Endothelial cell of umbilical vein (primary cell): ENCODE results near the gene CACNA1B. TPM values are rescaled to one million over a fixed set of nuclear protein-coding genes. Genes with fewer than 3 reads are reported as not detected.

Source experiments
- BruUV-seq: library from RNA; stranded (reverse); fragments of 400-500 nt; replicated peaks from 2 replicates; lab custom pipeline; 2021; lab: Mats Ljungman, UMichigan
- CTCF ChIA-PET: fragments of 300-600, 350-600 bp; sonication (Branson Sonifier 250); formaldehyde crosslinking; loops from one replicate; lab custom pipeline; 2021; ENCODE audit warnings: antibody characterized with exemption, inconsistent platforms; lab: Charles Lee
- POLR2A ChIA-PET: fragments of 300-600, 350-600 bp; sonication (Branson Sonifier 250); formaldehyde crosslinking; loops from one replicate; lab custom pipeline; 2021; ENCODE audit warnings: antibody characterized with exemption, inconsistent platforms; lab: Charles Lee
- DNase-seq: peaks from one replicate; pipeline ENCODE4 v3.0.0-alpha.2; 2011; ENCODE audit warnings: low read depth, low spot score
- FAIRE-seq: peaks from 2 replicates; lab custom pipeline; 2011; peaks lifted over from hg19 to GRCh38; lab: Jason Lieb, UNC
- H2AFZ ChIP-seq: 2 replicates; pipeline ENCODE4 v1.6.0; 2012; ENCODE audit warnings: low read depth, low read length, control low read depth, inconsistent platforms
- H3K27ac ChIP-seq: 2 replicates; pipeline ENCODE4 v1.5.1; 2011; ENCODE audit warnings: low read depth, mild to moderate bottlenecking, control low read depth, low read length, moderate library complexity; ENCODE audit not compliant: insufficient read depth
- H3K27me3 ChIP-seq, 2 experiments: 2 replicates each; pipeline versions ENCODE4 v1.6.0 to v1.6.1; 2011; ENCODE audit warnings: low read length in 2 of 2, mixed read lengths in 1 of 2; ENCODE audit not compliant: control insufficient read depth in 2 of 2, insufficient read depth in 2 of 2
- H3K36me3 ChIP-seq, 2 experiments: 2 replicates in 1 of 2; 3 replicates in 1 of 2; pipeline ENCODE4 v1.5.1; 2011; ENCODE audit warnings: low read length in 2 of 2, mild to moderate bottlenecking in 1 of 2, moderate library complexity in 1 of 2; ENCODE audit not compliant: control insufficient read depth in 2 of 2, insufficient read depth in 2 of 2; ENCODE audit errors: extremely low read depth in 1 of 2
- H3K4me1 ChIP-seq: 3 replicates; pipeline ENCODE4 v1.5.1; 2011; ENCODE audit warnings: mild to moderate bottlenecking, low read length; ENCODE audit not compliant: control insufficient read depth, insufficient read depth; ENCODE audit errors: extremely low read depth
- H3K4me2 ChIP-seq: 2 replicates; pipeline ENCODE4 v1.6.1; 2011; ENCODE audit warnings: low read length, control low read depth, mixed read lengths; ENCODE audit not compliant: insufficient read depth
- H3K4me3 ChIP-seq, 3 experiments: fragments of 200-600 bp in 1 of 3; sonication (generic), shearing (Covaris generic) in 1 of 3; replicated peaks in 1 of 3; 2 replicates each; pipeline ENCODE4 v1.5.1; 2011 to 2016; ENCODE audit warnings: control low read depth in 3 of 3, low read length in 3 of 3, mild to moderate bottlenecking in 2 of 3, inconsistent platforms in 1 of 3, low read depth in 1 of 3, moderate library complexity in 1 of 3; ENCODE audit not compliant: insufficient read depth in 1 of 3
- H3K79me2 ChIP-seq: 2 replicates; pipeline ENCODE4 v1.6.0; 2012; ENCODE audit warnings: low read length, inconsistent platforms; ENCODE audit not compliant: control insufficient read depth, insufficient read depth
- H3K9ac ChIP-seq: replicated peaks from 2 replicates; pipeline ENCODE3; 2011; ENCODE audit warnings: low read length, control low read depth; ENCODE audit not compliant: insufficient read depth; ENCODE audit errors: extremely low read depth
- H3K9me1 ChIP-seq: replicated peaks from 3 replicates; pipeline ENCODE4 v1.6.0; 2011; ENCODE audit warnings: mild to moderate bottlenecking, low read length; ENCODE audit not compliant: control insufficient read depth, insufficient read depth; ENCODE audit errors: extremely low read depth
- H3K9me3 ChIP-seq: replicated peaks from 2 replicates; pipeline ENCODE4 v1.5.1; 2012; ENCODE audit warnings: low read length, inconsistent platforms; ENCODE audit not compliant: control insufficient read depth, insufficient read depth
- H4K20me1 ChIP-seq: replicated peaks from 2 replicates; pipeline ENCODE3; 2011; ENCODE audit warnings: mild to moderate bottlenecking, low read length; ENCODE audit not compliant: control insufficient read depth, insufficient read depth; ENCODE audit errors: extremely low read depth
- CTCF ChIP-seq, 2 donors: IDR thresholded peaks; 1 replicate in 1 of 2; 2 replicates in 1 of 2; pipeline ENCODE4 v1.5.1; 2011; ENCODE audit warnings: low read length in 2 of 2, mild to moderate bottlenecking in 2 of 2, moderate library complexity in 2 of 2, control low read depth in 1 of 2, inconsistent platforms in 1 of 2, low read depth in 1 of 2; ENCODE audit not compliant: insufficient read depth in 1 of 2; ENCODE audit errors: extremely low read depth in 1 of 2
- EZH2 ChIP-seq: IDR thresholded peaks from 2 replicates; pipeline ENCODE4 v1.6.1; 2012; ENCODE audit warnings: borderline replicate concordance, low read depth, mild to moderate bottlenecking, moderate library complexity, low read length, inconsistent platforms; ENCODE audit not compliant: severe bottlenecking
- FOS ChIP-seq: IDR thresholded peaks from 2 replicates; pipeline ENCODE4 v1.6.1; 2011; ENCODE audit warnings: mild to moderate bottlenecking, low read length, moderate library complexity, borderline replicate concordance; ENCODE audit not compliant: insufficient read depth
- GATA2 ChIP-seq: IDR thresholded peaks from 2 replicates; pipeline ENCODE4 v1.7.0; 2011; ENCODE audit warnings: low read depth, mild to moderate bottlenecking, moderate library complexity, mixed read lengths, low read length; ENCODE audit not compliant: insufficient read length, insufficient read depth
- JUN ChIP-seq: IDR thresholded peaks from 2 replicates; pipeline ENCODE4 v1.6.1; 2011; ENCODE audit warnings: borderline replicate concordance, low read depth; ENCODE audit not compliant: insufficient read length, insufficient read depth
- MAX ChIP-seq: IDR thresholded peaks from 2 replicates; pipeline ENCODE4 v1.6.1; 2011; ENCODE audit not compliant: insufficient read depth, insufficient read length
- MYC ChIP-seq: IDR thresholded peaks from one replicate; pipeline ENCODE4 v1.6.1; 2011; ENCODE audit warnings: mild to moderate bottlenecking, low read depth, low read length
- POLR2A ChIP-seq: IDR thresholded peaks from 2 replicates; pipeline ENCODE4 v1.6.1; 2012; ENCODE audit warnings: low read depth, mild to moderate bottlenecking, control low read depth, low read length
- POLR2AphosphoS5 ChIP-seq: IDR thresholded peaks from 2 replicates; pipeline ENCODE4 v1.6.1; 2012; ENCODE audit warnings: low read depth, mild to moderate bottlenecking, control low read depth, low read length, moderate library complexity; ENCODE audit not compliant: insufficient read depth
- dilution Hi-C: fragments of 300-500 bp; cut with MboI; formaldehyde crosslinking; loops from one replicate; pipeline ENCODE4 v1.15.0; 2019; ENCODE audit warnings: low sequenced_read_pairs; ENCODE audit not compliant: extremely low pct_ligation_motif_present
- intact Hi-C: fragments of 100-400 bp; cut with micrococcal nuclease; formaldehyde crosslinking; loops from one replicate; pipeline ENCODE4 v1.10.0; 2022
- polyA plus RNA-seq, 4 experiments: library from polyadenylated mRNA; depleted of rRNA in 3 of 4; stranded (reverse) in 3 of 4; unstranded in 1 of 4; fragments of >200 nt; gene quantifications; 2 replicates each; pipeline versions ENCODE4 v1.2.1 to v1.2.3, GENCODE V29; 2011 to 2012; ENCODE audit warnings: missing spikeins in 1 of 4
- total RNA-seq: library from RNA; stranded (reverse); gene quantifications from 2 replicates; pipeline ENCODE4 v1.2.3, GENCODE V29; 2021

Gene CACNA1B
- total and polyA plus RNA-seq, 2 donors (not counting 3 experiments of a cell fraction or from before 2014, with no cell fraction given): 0.11 to 0.41 TPM

GRCh38 chr9:137875846-137876245 lies 1.7 kb upstream of the CACNA1B start:
- no peaks in the 10 kb centered on the region for H3K79me2 ChIP-seq
- ChIA-PET POLR2A (no interaction called here), CTCF (no interaction called here)
- H3K27me3 ChIP-seq: peaks cover 2 to 3% of the 10 kb centered on the region in 2 experiments
- no peaks in the 10 kb centered on the region for H3K4me1 ChIP-seq
- TF ChIP-seq FOS: no peak
- TF ChIP-seq MAX: no peak
- TF ChIP-seq POLR2A: no peak
- no peak for TF ChIP-seq MYC
- TF ChIP-seq CTCF (IDR thresholded peaks at IDR 0.05; ENCODE audit: extremely low read depth in 1 of 2, insufficient read depth in 1 of 2, low read depth in 1 of 2, low read length in 2 of 2): no peak
- TF ChIP-seq JUN: no peak
- no peak for TF ChIP-seq GATA2
- no peak for TF ChIP-seq EZH2
- TF ChIP-seq POLR2AphosphoS5: no peak
- no peak overlapping the region for H3K4me2 ChIP-seq
- no peak overlapping the region for H2AFZ ChIP-seq
- H3K9me3 ChIP-seq: no peaks in the 10 kb centered on the region
- DNase-seq: no peak
- H3K9ac ChIP-seq: no peak overlapping the region
- no peak overlapping the region for H3K4me3 ChIP-seq
- H4K20me1 ChIP-seq: no peaks in the 10 kb centered on the region
- intact Hi-C loops: no loop called here
- no peak overlapping the region for H3K27ac ChIP-seq
- dilution Hi-C loops: no loop called here
- no peak for FAIRE-seq
- BruUV-seq: no TSS peak
- no peaks in the 10 kb centered on the region for H3K36me3 ChIP-seq
- H3K9me1 ChIP-seq: no peaks in the 10 kb centered on the region
